Heart left ventricle (tissue), 13 donors: ENCODE data around the gene MGLL.

Experiments used
- CTCF ChIP-seq, 12 donors: fragments of 200-600 bp; sonication (generic) in 4 of 12; IDR thresholded peaks; one replicate each; pipeline versions ENCODE4 v1.5.0 to v1.8.0; 2018 to 2022; ENCODE audit warnings: antibody characterized with exemption in 12 of 12, mild to moderate bottlenecking in 5 of 12
- POLR2A ChIP-seq, 2 donors: fragments of 450-650 bp; IDR thresholded peaks; one replicate each; pipeline ENCODE4 v1.6.1; 2017; ENCODE audit warnings: antibody characterized with exemption in 2 of 2, mild to moderate bottlenecking in 2 of 2, moderate library complexity in 2 of 2
- donor health status: ischemic (EF 13 %, LVEDD 7.1; RV severe dilation, severe dysfunction).
- donor health status: DM: no; HTN: yes; CAD: no.
- donor health status: DM: no; HTN: no; CAD: no.
- donor health status: ischemic (EF 25% LVEDD 6.9; RV normal size, moderate dysfunction).
- donor health status: ischemic (EF 25% LVEDD 5.7; RV mildly dilated, moderate dysfunction).
- donor health status: ischemic (EF 35%, LVEDD 5.7; RV mildly dilated, moderate dysfunction).
- donor health status: nonischemic (EF 11% LVEDD 7.7; RV severe dilation, severe dysfunction).
- donor health status: DM: yes; HTN: yes; CAD: no.
- donor health status: PGD.
- donor health status: ischemic (EF 29% LVEDD 5.4; RV normal size, mild dysfunction).
- donor health status: nonischemic (EF 23%, LVEDD 6.1; RV moderate dilation, normal function).

GRCh38 chr3:127753338-127753737, 69.0 kb downstream of the MGLL start:
- no peak for TF ChIP-seq CTCF (IDR thresholded peaks at IDR 0.05)
- no peak for TF ChIP-seq POLR2A (IDR thresholded peaks at IDR 0.05)
